ENCODE data around the gene MED27.

DNA sequence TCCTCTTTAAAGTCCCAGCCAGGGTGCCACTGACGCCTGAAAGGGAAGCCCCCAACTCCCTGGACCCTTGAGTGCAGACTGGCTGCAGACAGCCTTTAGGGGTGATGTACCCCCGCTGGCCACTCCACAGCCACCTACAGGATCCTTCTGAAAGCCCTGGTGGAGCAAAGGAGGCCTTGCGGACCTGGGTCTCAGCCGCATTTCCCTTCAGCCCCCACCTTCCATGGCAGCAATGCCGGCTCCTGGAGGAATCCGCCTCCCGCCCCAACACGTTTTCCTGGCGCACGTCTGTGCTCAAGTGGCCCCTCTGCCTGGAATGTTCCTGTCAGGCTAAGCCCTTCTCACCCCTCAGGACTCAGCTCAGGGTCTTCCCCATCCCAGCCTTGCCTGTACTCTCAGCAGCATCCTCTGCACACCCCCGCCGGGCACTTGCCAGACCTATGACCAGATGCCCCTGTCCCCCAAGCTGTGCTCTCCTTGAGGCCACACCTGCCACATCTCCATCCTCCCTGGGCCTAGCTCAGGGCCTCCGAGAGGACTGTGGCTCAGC, 205.7 kb downstream of the MED27 start:
- TF ChIP-seq, protein P1, sequence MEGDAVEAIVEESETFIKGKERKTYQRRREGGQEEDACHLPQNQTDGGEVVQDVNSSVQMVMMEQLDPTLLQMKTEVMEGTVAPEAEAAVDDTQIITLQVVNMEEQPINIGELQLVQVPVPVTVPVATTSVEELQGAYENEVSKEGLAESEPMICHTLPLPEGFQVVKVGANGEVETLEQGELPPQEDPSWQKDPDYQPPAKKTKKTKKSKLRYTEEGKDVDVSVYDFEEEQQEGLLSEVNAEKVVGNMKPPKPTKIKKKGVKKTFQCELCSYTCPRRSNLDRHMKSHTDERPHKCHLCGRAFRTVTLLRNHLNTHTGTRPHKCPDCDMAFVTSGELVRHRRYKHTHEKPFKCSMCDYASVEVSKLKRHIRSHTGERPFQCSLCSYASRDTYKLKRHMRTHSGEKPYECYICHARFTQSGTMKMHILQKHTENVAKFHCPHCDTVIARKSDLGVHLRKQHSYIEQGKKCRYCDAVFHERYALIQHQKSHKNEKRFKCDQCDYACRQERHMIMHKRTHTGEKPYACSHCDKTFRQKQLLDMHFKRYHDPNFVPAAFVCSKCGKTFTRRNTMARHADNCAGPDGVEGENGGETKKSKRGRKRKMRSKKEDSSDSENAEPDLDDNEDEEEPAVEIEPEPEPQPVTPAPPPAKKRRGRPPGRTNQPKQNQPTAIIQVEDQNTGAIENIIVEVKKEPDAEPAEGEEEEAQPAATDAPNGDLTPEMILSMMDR (IDR thresholded peaks at IDR 0.05; ENCODE audit: insufficient read depth, low read length), result no peak
- TF ChIP-seq POLR2AphosphoS5 (IDR thresholded peaks at IDR 0.05; ENCODE audit: low read depth), result no peak
- TF ChIP-seq, protein P2, sequence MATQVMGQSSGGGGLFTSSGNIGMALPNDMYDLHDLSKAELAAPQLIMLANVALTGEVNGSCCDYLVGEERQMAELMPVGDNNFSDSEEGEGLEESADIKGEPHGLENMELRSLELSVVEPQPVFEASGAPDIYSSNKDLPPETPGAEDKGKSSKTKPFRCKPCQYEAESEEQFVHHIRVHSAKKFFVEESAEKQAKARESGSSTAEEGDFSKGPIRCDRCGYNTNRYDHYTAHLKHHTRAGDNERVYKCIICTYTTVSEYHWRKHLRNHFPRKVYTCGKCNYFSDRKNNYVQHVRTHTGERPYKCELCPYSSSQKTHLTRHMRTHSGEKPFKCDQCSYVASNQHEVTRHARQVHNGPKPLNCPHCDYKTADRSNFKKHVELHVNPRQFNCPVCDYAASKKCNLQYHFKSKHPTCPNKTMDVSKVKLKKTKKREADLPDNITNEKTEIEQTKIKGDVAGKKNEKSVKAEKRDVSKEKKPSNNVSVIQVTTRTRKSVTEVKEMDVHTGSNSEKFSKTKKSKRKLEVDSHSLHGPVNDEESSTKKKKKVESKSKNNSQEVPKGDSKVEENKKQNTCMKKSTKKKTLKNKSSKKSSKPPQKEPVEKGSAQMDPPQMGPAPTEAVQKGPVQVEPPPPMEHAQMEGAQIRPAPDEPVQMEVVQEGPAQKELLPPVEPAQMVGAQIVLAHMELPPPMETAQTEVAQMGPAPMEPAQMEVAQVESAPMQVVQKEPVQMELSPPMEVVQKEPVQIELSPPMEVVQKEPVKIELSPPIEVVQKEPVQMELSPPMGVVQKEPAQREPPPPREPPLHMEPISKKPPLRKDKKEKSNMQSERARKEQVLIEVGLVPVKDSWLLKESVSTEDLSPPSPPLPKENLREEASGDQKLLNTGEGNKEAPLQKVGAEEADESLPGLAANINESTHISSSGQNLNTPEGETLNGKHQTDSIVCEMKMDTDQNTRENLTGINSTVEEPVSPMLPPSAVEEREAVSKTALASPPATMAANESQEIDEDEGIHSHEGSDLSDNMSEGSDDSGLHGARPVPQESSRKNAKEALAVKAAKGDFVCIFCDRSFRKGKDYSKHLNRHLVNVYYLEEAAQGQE (IDR thresholded peaks at IDR 0.05; ENCODE audit: insufficient replicate concordance, low read depth), result no peak

All from HL-60 (cell line).